OCI-LY3 (cell line): ENCODE data around the gene TMEM132C.

ENCODE experiments used
- H2AFZ ChIP-seq: fragments of 200-600, 300-600 bp; shearing (Covaris generic); 2 replicates; pipeline ENCODE4 v1.6.0; 2014; ENCODE audit warnings: antibody characterized with exemption, low read depth, low read length
- H3K27ac ChIP-seq: fragments of 200-600, 300-600 bp; sonication (generic); 2 replicates; pipeline ENCODE4 v1.5.1; 2014; ENCODE audit warnings: mild to moderate bottlenecking, low read length, moderate library complexity, mixed read lengths
- H3K27me3 ChIP-seq: fragments of 200-600, 300-600 bp; sonication (generic); 2 replicates; pipeline ENCODE4 v1.6.1; 2014; ENCODE audit warnings: low read depth, low read length, mixed read lengths
- H3K36me3 ChIP-seq: fragments of 200-600, 300-600 bp; sonication (generic); replicated peaks from 2 replicates; pipeline ENCODE3; 2014; ENCODE audit warnings: low read depth, low read length, mixed read lengths
- H3K4me1 ChIP-seq: fragments of 300-600, 200-600 bp; sonication (generic); 2 replicates; pipeline ENCODE4 v1.6.1; 2014; ENCODE audit warnings: low read length, mixed read lengths
- H3K4me2 ChIP-seq: fragments of 200-600, 300-600 bp; sonication (generic); 2 replicates; pipeline ENCODE4 v1.6.1; 2014; ENCODE audit warnings: low read length, mixed read lengths
- H3K4me3 ChIP-seq: fragments of 300-600, 200-600 bp; sonication (generic); 2 replicates; pipeline ENCODE4 v1.5.1; 2014; ENCODE audit warnings: antibody characterized with exemption, mild to moderate bottlenecking, low read length, moderate library complexity
- H3K79me2 ChIP-seq: fragments of 300-600, 200-600 bp; shearing (Covaris generic); 2 replicates; pipeline ENCODE4 v1.6.1; 2014; ENCODE audit warnings: mild to moderate bottlenecking, low read length, mixed read lengths
- H3K9ac ChIP-seq: fragments of 300-600, 200-600 bp; shearing (Covaris generic); 2 replicates; pipeline ENCODE4 v1.6.0; 2014; ENCODE audit warnings: mild to moderate bottlenecking, low read length, moderate library complexity
- H3K9me3 ChIP-seq: fragments of 200-600, 300-600 bp; shearing (Covaris generic); 2 replicates; pipeline ENCODE4 v1.6.1; 2014; ENCODE audit warnings: low read length, mixed read lengths; ENCODE audit not compliant: insufficient read depth
- H4K20me1 ChIP-seq: fragments of 200-600, 300-600 bp; sonication (generic); 2 replicates; pipeline ENCODE4 v1.6.1; 2016; ENCODE audit warnings: low read length, mixed read lengths; ENCODE audit not compliant: insufficient read depth
- CTCF ChIP-seq: fragments of 200-600, 300-600 bp; sonication (generic); IDR thresholded peaks from 2 replicates; pipeline ENCODE4 v1.5.1; 2014; ENCODE audit warnings: antibody characterized with exemption, low read length, low read depth
- EZH2phosphoT487 ChIP-seq: fragments of 200-600 bp; shearing (Covaris generic); IDR thresholded peaks from 2 replicates; pipeline ENCODE4 v1.6.1; 2018; ENCODE audit warnings: antibody characterized with exemption, mixed run types, low read depth

The TMEM132C gene

DNA sequence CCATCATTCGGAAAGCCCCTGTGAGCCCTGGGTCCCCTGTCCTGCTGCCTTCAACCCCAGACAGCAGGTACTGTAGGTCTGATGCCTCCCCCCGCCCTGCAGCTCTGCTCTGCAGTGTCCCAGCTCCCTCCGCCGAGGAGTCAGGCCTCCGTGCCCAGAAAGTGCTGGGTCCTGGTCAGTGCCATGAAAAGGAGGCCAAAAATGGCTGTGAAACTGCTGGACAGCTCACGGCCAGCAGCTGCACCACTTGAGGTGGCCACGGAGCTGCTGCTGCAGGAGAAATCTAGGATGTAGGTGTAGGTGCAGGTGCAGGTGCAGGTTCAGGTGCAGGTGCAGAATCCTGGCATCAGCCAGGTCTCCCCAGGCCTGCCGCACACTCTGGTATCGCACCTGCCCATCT lies 360.7 kb downstream of the TMEM132C start:
- Histone ChIP-seq H3K4me1 (peaks cover 6% of the 10 kb centered on the region; the same call in 1 of the 2 replicates), H3K36me3 (peaks cover 12% of the 10 kb centered on the region), H3K9me3 (peaks cover 11% of the 10 kb centered on the region; the same call in 1 of the 2 replicates), H3K79me2 (no peaks in the 10 kb centered on the region), H3K4me2 (no peak overlapping the region), H3K4me3 (no peak overlapping the region), H2AFZ (no peak overlapping the region), H3K27me3 (no peaks in the 10 kb centered on the region), H4K20me1 (no peaks in the 10 kb centered on the region), H3K9ac (no peak overlapping the region), H3K27ac (no peak overlapping the region)
- TF ChIP-seq EZH2phosphoT487 (no peak), CTCF (no peak)

DNA sequence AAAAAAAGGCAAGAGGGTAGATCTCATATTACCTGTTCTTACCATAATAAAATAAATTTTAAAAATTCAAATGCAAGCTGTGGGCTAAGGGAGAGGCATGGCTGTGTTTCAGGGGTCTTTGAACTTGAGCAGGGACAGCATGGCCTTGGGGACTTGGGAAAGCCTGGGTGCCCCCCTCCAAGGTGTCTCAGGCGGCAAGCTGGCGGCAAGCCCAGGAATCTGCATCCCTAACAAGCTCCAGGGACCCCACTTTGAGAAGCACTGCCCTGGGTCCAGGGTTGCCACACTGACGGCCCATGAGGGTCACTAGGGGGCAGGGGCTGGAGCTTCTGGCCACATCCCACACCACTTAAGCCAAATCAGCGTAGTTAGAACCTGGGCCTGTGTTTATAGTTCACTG lies 363.0 kb downstream of the TMEM132C start:
- Histone ChIP-seq H4K20me1 (no peaks in the 10 kb centered on the region), H3K79me2 (no peaks in the 10 kb centered on the region), H3K4me2 (no peak overlapping the region), H3K36me3 (peaks cover 18% of the 10 kb centered on the region), H3K9ac (no peak overlapping the region), H3K4me3 (no peak overlapping the region), H2AFZ (no peak overlapping the region), H3K4me1 (peaks cover 22% of the 10 kb centered on the region), H3K9me3 (peaks cover 18% of the 10 kb centered on the region), H3K27me3 (no peaks in the 10 kb centered on the region), H3K27ac (no peak overlapping the region)
- TF ChIP-seq EZH2phosphoT487 (no peak), CTCF (no peak)

GRCh38 chr12:128637642-128638606 lies 371.0 kb downstream of the TMEM132C start:
- peak overlapping the region; percentile 62 for H3K9ac ChIP-seq
- H3K27me3 ChIP-seq: no peaks in the 10 kb centered on the region
- H3K27ac ChIP-seq: peak overlapping the region; percentile 97
- no peaks in the 10 kb centered on the region for H4K20me1 ChIP-seq
- H3K4me3 ChIP-seq: peak overlapping the region; percentile 48
- H3K79me2 ChIP-seq: no peaks in the 10 kb centered on the region
- TF ChIP-seq EZH2phosphoT487: no peak
- no peak; the same call in 1 of the 2 replicates for TF ChIP-seq CTCF
- H3K9me3 ChIP-seq: peaks cover 12% of the 10 kb centered on the region
- peaks cover 15% of the 10 kb centered on the region for H3K36me3 ChIP-seq
- peaks cover 75% of the 10 kb centered on the region for H3K4me1 ChIP-seq
- peak overlapping the region; percentile 72 for H3K4me2 ChIP-seq
- H2AFZ ChIP-seq: no peak overlapping the region

- Histone ChIP-seq H4K20me1 (no peaks in the 10 kb centered on the region), H3K4me2 (peak overlapping the region; percentile 72), H3K9ac (peak overlapping the region; percentile 54; the same call in 1 of the 2 replicates), H3K9me3 (0 out of 2 replicates have a peak, but pooled peaks cover 4% of the 10 kb centered on the region), H3K4me1 (peaks cover 79% of the 10 kb centered on the region), H3K36me3 (peaks cover 7% of the 10 kb centered on the region), H3K4me3 (peak overlapping the region; percentile 34; the same call in 1 of the 2 replicates), H3K27me3 (no peaks in the 10 kb centered on the region), H3K27ac (peak overlapping the region; percentile 97), H2AFZ (no peak overlapping the region), H3K79me2 (no peaks in the 10 kb centered on the region)
- TF ChIP-seq EZH2phosphoT487 (no peak), CTCF (no peak)
Measured at GRCh38 chr12:128639089-128639488, 372.1 kb downstream of the TMEM132C start.
